HUDEP-2 (cell line): ENCODE results near the gene HDAC7.

Source experiments
- DNase-seq, 76 experiments: peaks; one replicate each; lab custom pipeline; 2025; ENCODE audit not compliant: unreplicated experiment in 76 of 76; lab: John Stamatoyannopoulos, UW

HDAC7 gene

GRCh38 chr12:47799357-47799955, 20.2 kb downstream of the HDAC7 start:
- DNase-seq = no peak

- DNase-seq = no peak
Measured at GRCh38 chr12:47798382-47798948, 21.2 kb downstream of the HDAC7 start.

GRCh38 chr12:47797441-47797840, 22.3 kb downstream of the HDAC7 start:
- DNase-seq = peak in 14 of 76 experiments; percentile 12 to 48 (median 19)

- no peak for DNase-seq
Measured at GRCh38 chr12:47795814-47796411, 23.8 kb downstream of the HDAC7 start.

GRCh38 chr12:47795121-47795813, 24.4 kb downstream of the HDAC7 start:
- no peak for DNase-seq

GRCh38 chr12:47794679-47795078, 25.0 kb downstream of the HDAC7 start:
- DNase-seq = no peak

- DNase-seq = no peak
Measured at GRCh38 chr12:47793015-47793681, 26.6 kb downstream of the HDAC7 start.

- no peak for DNase-seq
Measured at GRCh38 chr12:47791874-47792273, 27.8 kb downstream of the HDAC7 start.

GRCh38 chr12:47791351-47791746, 28.4 kb downstream of the HDAC7 start:
- DNase-seq = no peak

- no peak for DNase-seq
Measured at GRCh38 chr12:47790676-47791350, 28.9 kb downstream of the HDAC7 start.

- DNase-seq = no peak
Measured at GRCh38 chr12:47789712-47790489, 29.8 kb downstream of the HDAC7 start.

- no peak for DNase-seq
Measured at GRCh38 chr12:47789141-47789540, 30.6 kb downstream of the HDAC7 start.

GRCh38 chr12:47787596-47788319, 31.9 kb downstream of the HDAC7 start:
- DNase-seq = no peak

- DNase-seq = no peak
Measured at GRCh38 chr12:47786662-47787280, 32.9 kb downstream of the HDAC7 start.

GRCh38 chr12:47785887-47786661, 33.6 kb downstream of the HDAC7 start:
- no peak for DNase-seq

GRCh38 chr12:47785036-47785886, 34.4 kb downstream of the HDAC7 start:
- DNase-seq = no peak
